ENCODE results near the gene MIEN1. TPM values are rescaled to one million over a fixed set of nuclear protein-coding genes. Genes with fewer than 3 reads are reported as not detected.
A peak's percentile ranks its signal among the peaks of the same experiment; 100 is the strongest.

Gene MIEN1
- total RNA-seq (ENCODE audit: low replicate concordance): 20.1 and 27.6 TPM in 2 replicates

GRCh38 chr17:39730095-39730921 is at the start of gene MIEN1:
Gene MIEN1 (minus strand): TSS chr17:39730532. CDS start chr17:39730495, 37 bp downstream.
- H4K20me1 ChIP-seq (ENCODE audit: low read depth): peaks cover 4% of the 10 kb centered on the region
- DNase-seq (ENCODE audit: low spot score): peak; percentile 95
- H3K4me3 ChIP-seq: peak within 1 kb of the TSS; percentile 74
- no peak within 1 kb of the TSS for H3K27ac Mint-ChIP-seq
- peak within 1 kb of the TSS; percentile 87 for H3K4me2 ChIP-seq
- no peaks in the 10 kb centered on the region for H3K79me2 ChIP-seq (ENCODE audit: low read depth)
- peaks cover 4% of the 10 kb centered on the region for H3K4me1 ChIP-seq
- peak within 1 kb of the TSS; percentile 40 for H3K9ac ChIP-seq
- peaks cover 5% of the 10 kb centered on the region for H3K4me1 Mint-ChIP-seq
- H3K36me3 Mint-ChIP-seq: peaks cover 8% of the 10 kb centered on the region
- peaks cover 11% of the 10 kb centered on the region for H3K27me3 Mint-ChIP-seq (ENCODE audit: insufficient read depth, low read depth)
- peaks cover 26% of the 10 kb centered on the region for H3F3A ChIP-seq (ENCODE audit: low read depth)
- no peaks in the 10 kb centered on the region for H3K9me3 ChIP-seq (ENCODE audit: low read depth)
- H3K4me3 Mint-ChIP-seq: peak within 1 kb of the TSS; percentile 89
- H2AFZ ChIP-seq (replicated peaks): peak within 1 kb of the TSS; percentile 71
- H3K27me3 ChIP-seq: no peaks in the 10 kb centered on the region
- TF ChIP-seq EZH2 (IDR thresholded peaks at IDR 0.05) (no peak), CTCF (IDR thresholded peaks at IDR 0.05) (peak; percentile 90)
- no peak within 1 kb of the TSS for H3K27ac ChIP-seq
- H3K9me3 Mint-ChIP-seq: no peaks in the 10 kb centered on the region
- H3K36me3 ChIP-seq: no peaks in the 10 kb centered on the region

- H2AFZ ChIP-seq (replicated peaks): peak overlapping the region; percentile 32
- peaks cover 2% of the 10 kb centered on the region for H3K27me3 Mint-ChIP-seq (ENCODE audit: insufficient read depth, low read depth)
- no peak overlapping the region for H3K27ac ChIP-seq
- no peaks in the 10 kb centered on the region for H3K27me3 ChIP-seq
- H3F3A ChIP-seq (ENCODE audit: low read depth): no peaks in the 10 kb centered on the region
- no peak overlapping the region for H3K4me3 ChIP-seq
- H3K4me1 ChIP-seq: peaks cover 5% of the 10 kb centered on the region
- no peak for TF ChIP-seq CTCF (IDR thresholded peaks at IDR 0.05)
- no peak for TF ChIP-seq EZH2 (IDR thresholded peaks at IDR 0.05)
- TF ChIP-seq EZH2phosphoT487 (IDR thresholded peaks at IDR 0.05): no peak
- DNase-seq (ENCODE audit: low spot score): no peak
- H3K9me3 ChIP-seq (ENCODE audit: low read depth): no peaks in the 10 kb centered on the region
- H3K36me3 Mint-ChIP-seq: no peaks in the 10 kb centered on the region
- H3K79me2 ChIP-seq (ENCODE audit: low read depth): no peaks in the 10 kb centered on the region
- H3K9me3 Mint-ChIP-seq: no peaks in the 10 kb centered on the region
- H3K27ac Mint-ChIP-seq: no peak overlapping the region
- H3K4me3 Mint-ChIP-seq: no peak overlapping the region
- H3K4me2 ChIP-seq: no peak overlapping the region
- no peaks in the 10 kb centered on the region for H4K20me1 ChIP-seq (ENCODE audit: low read depth)
- H3K9ac ChIP-seq: no peak overlapping the region
- H3K36me3 ChIP-seq: no peaks in the 10 kb centered on the region
- H3K4me1 Mint-ChIP-seq: no peaks in the 10 kb centered on the region
Measured at GRCh38 chr17:39777534-39778365, 47.4 kb upstream of the MIEN1 start.

- Mint-ChIP-seq H3K9me3 (no peaks in the 10 kb centered on the region), H3K27me3 (ENCODE audit: insufficient read depth, low read depth) (peaks cover 2% of the 10 kb centered on the region), H3K4me3 (no peak overlapping the region), H3K27ac (no peak overlapping the region), H3K4me1 (peaks cover 3% of the 10 kb centered on the region), H3K36me3 (no peaks in the 10 kb centered on the region)
- no peak for DNase-seq (ENCODE audit: low spot score)
- H3K9me3 ChIP-seq (ENCODE audit: low read depth): no peaks in the 10 kb centered on the region
- no peaks in the 10 kb centered on the region for H3F3A ChIP-seq (ENCODE audit: low read depth)
- H3K79me2 ChIP-seq (ENCODE audit: low read depth): no peaks in the 10 kb centered on the region
- no peaks in the 10 kb centered on the region for H4K20me1 ChIP-seq (ENCODE audit: low read depth)
- no peak for TF ChIP-seq EZH2phosphoT487 (IDR thresholded peaks at IDR 0.05)
- no peak overlapping the region for H3K4me2 ChIP-seq
- H3K27me3 ChIP-seq: no peaks in the 10 kb centered on the region
- no peak overlapping the region for H3K27ac ChIP-seq
- no peak overlapping the region for H2AFZ ChIP-seq (replicated peaks)
- peaks cover 3% of the 10 kb centered on the region for H3K4me1 ChIP-seq
- no peak overlapping the region for H3K9ac ChIP-seq
- H3K4me3 ChIP-seq: no peak overlapping the region
- H3K36me3 ChIP-seq: no peaks in the 10 kb centered on the region
Measured at GRCh38 chr17:39776252-39776651, 45.9 kb upstream of the MIEN1 start.

Data from neural progenitor cell (in vitro differentiated cells).